A549 (cell line): Measurements from ENCODE around the gene LONRF3. TPM values are rescaled to one million over a fixed set of nuclear protein-coding genes. Genes with fewer than 3 reads are reported as not detected.

Experiments used
- ATAC-seq, 2 experiments: fragments of 200-7000 bp in 1 of 2; fragments of >200 bp in 1 of 2; cut with Nextera tagmentation in 1 of 2; cut with Tn5 transposase in 1 of 2; 3 replicates each; pipeline versions ENCODE4 v1.8.0 to v1.9.1; 2018 to 2020; ENCODE audit warnings: mild to moderate bottlenecking in 1 of 2, moderate library complexity in 1 of 2
- CTCF ChIA-PET: fragments of 300-600 bp; sonication (Branson Sonifier 250); formaldehyde crosslinking; extraction: SDS; loops from one replicate; lab custom pipeline; 2021; ENCODE audit warnings: antibody characterized with exemption, inconsistent platforms; lab: Yijun Ruan, JAX
- POLR2A ChIA-PET: fragments of 350-600 bp; formaldehyde crosslinking; extraction: SDS; loops from one replicate; lab custom pipeline; 2021; ENCODE audit warnings: antibody characterized with exemption, inconsistent platforms; lab: Yijun Ruan, JAX
- DNase-seq, 2 experiments: peaks; one replicate each; pipeline versions ENCODE4 v3.0.0 to v3.0.0-alpha.2; 2011 to 2016; ENCODE audit warnings: low read depth in 1 of 2, low spot score in 1 of 2
- FAIRE-seq: peaks from 2 replicates; lab custom pipeline; 2011; peaks lifted over from hg19 to GRCh38; lab: Jason Lieb, UNC
- H3K27ac ChIP-seq, 2 experiments: fragments of >200 bp; sonication (Bioruptor Twin); formaldehyde crosslinking; 3 replicates each; pipeline ENCODE4 v1.5.1; 2016 to 2017
- H3K4me1 ChIP-seq: fragments of >200 bp; sonication (Bioruptor Twin); formaldehyde crosslinking; 3 replicates; pipeline ENCODE4 v1.6.1; 2016
- H3K4me2 ChIP-seq: fragments of >200 bp; sonication (Bioruptor Twin); formaldehyde crosslinking; 3 replicates; pipeline ENCODE4 v1.6.1; 2016
- H3K4me3 ChIP-seq: fragments of >200 bp; sonication (Bioruptor Twin); formaldehyde crosslinking; 3 replicates; pipeline ENCODE4 v1.5.1; 2016
- H3K9me3 ChIP-seq: fragments of >200 bp; sonication (Bioruptor Twin); formaldehyde crosslinking; 3 replicates; pipeline ENCODE4 v1.6.1; 2016
- ELK1 ChIP-seq: fragments of 150-350 bp; IDR thresholded peaks from 2 replicates; pipeline ENCODE4 v1.6.1; 2014; ENCODE audit warnings: low read depth, mild to moderate bottlenecking, low read length
- EP300 ChIP-seq, 2 experiments: fragments of >200 bp; sonication (Bioruptor Twin); formaldehyde crosslinking; IDR thresholded peaks; 2 replicates in 1 of 2; 3 replicates in 1 of 2; pipeline ENCODE4 v1.6.1; 2016 to 2017
- FOXS1 ChIP-seq: fragments of 250-450 bp; sonication (Bioruptor Pico); IDR thresholded peaks from 2 replicates; pipeline ENCODE4 v1.5.0; 2020; ENCODE audit warnings: mild to moderate bottlenecking, moderate library complexity
- HDAC2 ChIP-seq: fragments of 200-600 bp; sonication (generic); IDR thresholded peaks from 2 replicates; pipeline ENCODE4 v1.6.1; 2016
- HMGXB4 ChIP-seq: fragments of 250-450 bp; sonication (Bioruptor Pico); IDR thresholded peaks from 2 replicates; pipeline ENCODE4 v1.5.0; 2021; ENCODE audit warnings: mild to moderate bottlenecking, moderate library complexity, borderline replicate concordance
- HOXB13 ChIP-seq: fragments of 250-450 bp; sonication (Bioruptor Pico); IDR thresholded peaks from 2 replicates; pipeline ENCODE4 v1.5.0; 2020; ENCODE audit warnings: low read depth, mild to moderate bottlenecking, moderate library complexity
- MYC ChIP-seq: IDR thresholded peaks from 2 replicates; pipeline ENCODE4 v1.6.1; 2012; ENCODE audit warnings: mild to moderate bottlenecking, inconsistent platforms, low read length, improper control_type of control experiment, borderline replicate concordance
- RARB ChIP-seq: fragments of 250-450 bp; sonication (Bioruptor Pico); IDR thresholded peaks from 2 replicates; pipeline ENCODE4 v1.8.0; 2021; ENCODE audit warnings: mild to moderate bottlenecking, moderate library complexity
- RCOR1 ChIP-seq: fragments of 150-350 bp; IDR thresholded peaks from 2 replicates; pipeline ENCODE4 v1.6.1; 2014; ENCODE audit warnings: antibody characterized with exemption, low read length, low read depth
- RNF2 ChIP-seq: fragments of 200-600 bp; sonication (generic); IDR thresholded peaks from 2 replicates; pipeline ENCODE4 v1.6.1; 2016; ENCODE audit warnings: low read depth, mild to moderate bottlenecking, antibody characterized with exemption, moderate library complexity, borderline replicate concordance
- SMC3 ChIP-seq: fragments of >200 bp; sonication (Bioruptor Twin); formaldehyde crosslinking; IDR thresholded peaks from 3 replicates; pipeline ENCODE4 v1.6.1; 2018; ENCODE audit warnings: inconsistent platforms
- SREBF2 ChIP-seq: fragments of 450-650 bp; IDR thresholded peaks from 2 replicates; pipeline ENCODE4 v1.6.1; 2014; ENCODE audit warnings: mild to moderate bottlenecking, moderate library complexity
- USF2 ChIP-seq: fragments of 450-650 bp; IDR thresholded peaks from 2 replicates; pipeline ENCODE4 v1.6.1; 2014; ENCODE audit warnings: antibody characterized with exemption
- WGBS: methylation state at CpG from one replicate; pipeline ENCODE4 v1.1.6; 2017; ENCODE audit errors: missing lambda C conversion rate; 5-methylcytosine and 5-hydroxymethylcytosine counted together
- polyA plus RNA-seq, 4 experiments: library from polyadenylated mRNA; depleted of rRNA in 3 of 4; stranded (reverse); fragments of >200 nt; fragmentation: RNase III in 1 of 4; extraction: RNeasy Plus Mini Kit Qiagen cat#74134 plus additional on column Dnase treatment in 1 of 4; gene quantifications; 2 replicates in 3 of 4; 3 replicates in 1 of 4; pipeline ENCODE4 v1.2.3, GENCODE V29; 2011 to 2017
- TF ChIP-seq, protein P1 (sequence below): fragments of >200 bp; sonication (Bioruptor Twin); formaldehyde crosslinking; IDR thresholded peaks from 2 replicates; pipeline ENCODE4 v1.6.1; 2016
- TF ChIP-seq, protein P2 (sequence below): fragments of 250-450 bp; sonication (Bioruptor Pico); IDR thresholded peaks from 2 replicates; pipeline ENCODE4 v1.5.0; 2020; ENCODE audit warnings: low read depth, mild to moderate bottlenecking, moderate library complexity
- TF ChIP-seq, protein P3 (sequence below): fragments of >200 bp; sonication (Bioruptor Twin); formaldehyde crosslinking; IDR thresholded peaks from 3 replicates; pipeline ENCODE4 v1.5.1; 2016

The LONRF3 gene
- polyA plus RNA-seq, 2 of the 4 experiments (the other 2 are of a cell fraction), result 2.5 to 7.7 TPM

- TF ChIP-seq FOXS1 (CRISPR knock-in tag), result no peak
- no peak for TF ChIP-seq SREBF2
These were observed 26.1 kb upstream of the LONRF3 start (continued) for GRCh38 chrX:118948270-118948669.

DNA sequence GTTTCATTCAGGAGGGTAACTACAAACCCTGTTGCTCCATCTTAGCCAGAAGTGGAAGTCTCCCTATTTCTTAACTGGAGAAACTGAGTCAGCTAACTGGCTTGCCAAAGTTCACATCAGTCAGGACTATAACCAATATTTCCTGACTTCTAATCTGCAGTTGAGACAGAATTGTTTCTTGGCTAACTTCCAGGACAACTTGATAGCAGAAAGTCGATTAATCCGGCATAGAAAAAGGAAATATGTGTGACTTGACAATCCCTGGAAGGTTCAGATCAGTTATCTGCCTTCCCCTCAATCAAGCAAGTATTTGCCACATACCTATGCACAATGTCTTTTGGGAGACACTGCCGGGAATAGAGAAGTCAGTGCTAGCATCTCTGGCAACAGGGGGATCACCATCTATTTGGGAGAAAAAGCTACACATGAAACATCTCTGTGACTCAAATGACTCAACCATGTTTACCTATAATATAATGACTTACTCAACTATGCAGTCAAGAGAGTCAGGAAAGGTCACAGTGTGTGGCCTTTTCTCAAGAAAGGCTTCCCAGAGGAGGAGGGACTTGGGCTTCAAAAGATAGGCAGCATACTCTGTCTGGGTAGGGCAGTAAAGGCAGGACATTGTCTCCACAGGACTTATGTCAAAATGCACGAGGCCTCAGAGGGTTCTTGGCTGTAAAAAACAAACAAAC lies 12.4 kb upstream of the LONRF3 start:
- peak in 1 of 2 experiments; percentile 25 for DNase-seq
- ChIA-PET CTCF (no interaction called here), POLR2A (no interaction called here)

More for the DNA sequence above, 12.4 kb upstream of the LONRF3 start:
- FAIRE-seq (peak; percentile 70), ATAC-seq (peak in 1 of 2 experiments; percentile 24; a peak in 2 of 6 replicates)
- Histone ChIP-seq H3K4me3 (no peak overlapping the region), H3K27ac (no peak overlapping the region), H3K4me1 (peaks cover 10% of the 10 kb centered on the region), H3K9me3 (no peaks in the 10 kb centered on the region), H3K4me2 (peak overlapping the region; percentile 12; the same call in 2 of the 3 replicates)
- TF ChIP-seq, protein P1, sequence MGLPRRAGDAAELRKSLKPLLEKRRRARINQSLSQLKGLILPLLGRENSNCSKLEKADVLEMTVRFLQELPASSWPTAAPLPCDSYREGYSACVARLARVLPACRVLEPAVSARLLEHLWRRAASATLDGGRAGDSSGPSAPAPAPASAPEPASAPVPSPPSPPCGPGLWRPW, result no peak
- TF ChIP-seq RARB (CRISPR knock-in tag) (no peak), HMGXB4 (CRISPR knock-in tag) (no peak), MYC (no peak), HOXB13 (CRISPR knock-in tag) (no peak), RCOR1 (no peak), HDAC2 (no peak), RNF2 (no peak), ELK1 (no peak), USF2 (no peak), SMC3 (no peak), EP300 (IDR thresholded peaks at IDR 0.05) (no peak)
- TF ChIP-seq, protein P2, sequence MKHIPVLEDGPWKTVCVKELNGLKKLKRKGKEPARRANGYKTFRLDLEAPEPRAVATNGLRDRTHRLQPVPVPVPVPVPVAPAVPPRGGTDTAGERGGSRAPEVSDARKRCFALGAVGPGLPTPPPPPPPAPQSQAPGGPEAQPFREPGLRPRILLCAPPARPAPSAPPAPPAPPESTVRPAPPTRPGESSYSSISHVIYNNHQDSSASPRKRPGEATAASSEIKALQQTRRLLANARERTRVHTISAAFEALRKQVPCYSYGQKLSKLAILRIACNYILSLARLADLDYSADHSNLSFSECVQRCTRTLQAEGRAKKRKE, result no peak
- TF ChIP-seq, protein P3, sequence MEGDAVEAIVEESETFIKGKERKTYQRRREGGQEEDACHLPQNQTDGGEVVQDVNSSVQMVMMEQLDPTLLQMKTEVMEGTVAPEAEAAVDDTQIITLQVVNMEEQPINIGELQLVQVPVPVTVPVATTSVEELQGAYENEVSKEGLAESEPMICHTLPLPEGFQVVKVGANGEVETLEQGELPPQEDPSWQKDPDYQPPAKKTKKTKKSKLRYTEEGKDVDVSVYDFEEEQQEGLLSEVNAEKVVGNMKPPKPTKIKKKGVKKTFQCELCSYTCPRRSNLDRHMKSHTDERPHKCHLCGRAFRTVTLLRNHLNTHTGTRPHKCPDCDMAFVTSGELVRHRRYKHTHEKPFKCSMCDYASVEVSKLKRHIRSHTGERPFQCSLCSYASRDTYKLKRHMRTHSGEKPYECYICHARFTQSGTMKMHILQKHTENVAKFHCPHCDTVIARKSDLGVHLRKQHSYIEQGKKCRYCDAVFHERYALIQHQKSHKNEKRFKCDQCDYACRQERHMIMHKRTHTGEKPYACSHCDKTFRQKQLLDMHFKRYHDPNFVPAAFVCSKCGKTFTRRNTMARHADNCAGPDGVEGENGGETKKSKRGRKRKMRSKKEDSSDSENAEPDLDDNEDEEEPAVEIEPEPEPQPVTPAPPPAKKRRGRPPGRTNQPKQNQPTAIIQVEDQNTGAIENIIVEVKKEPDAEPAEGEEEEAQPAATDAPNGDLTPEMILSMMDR, result no peak
- 29% methylated on average over 3 of the region's 4 CpGs for WGBS
